ENCODE measurements around the gene SORL1.

Gene SORL1

GRCh38 chr11:121595717-121596161, 143.6 kb downstream of the SORL1 start:
- DNase-seq = no peak

- DNase-seq = no peak
These were observed 144.4 kb downstream of the SORL1 start for GRCh38 chr11:121596195-121597155.

GRCh38 chr11:121603316-121603715, 151.2 kb downstream of the SORL1 start:
- no peak for DNase-seq

- no peak for DNase-seq
These were observed 152.0 kb downstream of the SORL1 start for GRCh38 chr11:121604152-121604551.

- peak; percentile 21 for DNase-seq
These were observed 154.2 kb downstream of the SORL1 start for GRCh38 chr11:121606354-121606753.

GRCh38 chr11:121607341-121607740, 155.2 kb downstream of the SORL1 start:
- no peak for DNase-seq

GRCh38 chr11:121608545-121609098, 156.5 kb downstream of the SORL1 start:
- DNase-seq = no peak

- no peak for DNase-seq
These were observed 158.6 kb downstream of the SORL1 start for GRCh38 chr11:121610706-121611105.

GRCh38 chr11:121611242-121611641, 159.1 kb downstream of the SORL1 start:
- DNase-seq = peak; percentile 60

- DNase-seq = peak; percentile 56
These were observed 161.6 kb downstream of the SORL1 start for GRCh38 chr11:121613724-121614123.

GRCh38 chr11:121614636-121615240, 162.6 kb downstream of the SORL1 start:
- no peak for DNase-seq

GRCh38 chr11:121615501-121615900, 163.4 kb downstream of the SORL1 start:
- DNase-seq = no peak

GRCh38 chr11:121618516-121618915, 166.4 kb downstream of the SORL1 start:
- no peak for DNase-seq

- DNase-seq = no peak
These were observed 173.8 kb downstream of the SORL1 start for GRCh38 chr11:121625777-121626506.

- no peak for DNase-seq
These were observed 174.4 kb downstream of the SORL1 start for GRCh38 chr11:121626507-121626875.

GRCh38 chr11:121626980-121627379, 174.9 kb downstream of the SORL1 start:
- no peak for DNase-seq

GRCh38 chr11:121630041-121630440, 177.9 kb downstream of the SORL1 start:
- no peak for DNase-seq

GRCh38 chr11:121631456-121631855, 179.3 kb downstream of the SORL1 start:
- no peak for DNase-seq

- DNase-seq = no peak
These were observed 182.2 kb downstream of the SORL1 start for GRCh38 chr11:121634273-121634672.

GRCh38 chr11:121634889-121635288, 182.8 kb downstream of the SORL1 start:
- DNase-seq = no peak

- DNase-seq = no peak
These were observed 184.1 kb downstream of the SORL1 start for GRCh38 chr11:121636081-121636799.

- DNase-seq = no peak
These were observed 184.7 kb downstream of the SORL1 start for GRCh38 chr11:121636800-121637176.

Data from COR-L47 (cell line).